ENCODE results near the gene TEX50.
"Not testable (repeated sequence)": the region's sequence is repeated elsewhere in the genome, so short reads cannot be mapped to it uniquely, and the experiment has no call there.

The TEX50 gene

GRCh38 chr1:173635116-173635515, at the start of gene TEX50:
TEX50 (plus strand) TSS chr1:173635338; CDS start chr1:173635522, 184 bp downstream.
- DNase-seq (ENCODE audit: low read depth in 1 of 2, low spot score in 1 of 2), result no peak

- DNase-seq (ENCODE audit: low read depth in 1 of 2, low spot score in 1 of 2), result no peak
Observed at GRCh38 chr1:173590557-173590956, 44.6 kb upstream of the TEX50 start.

GRCh38 chr1:173591138-173591537, 44.0 kb upstream of the TEX50 start:
- not testable (repeated sequence) for DNase-seq (ENCODE audit: low read depth in 1 of 2, low spot score in 1 of 2)

GRCh38 chr1:173596097-173596825, 38.9 kb upstream of the TEX50 start:
- no peak for DNase-seq (ENCODE audit: low read depth in 1 of 2, low spot score in 1 of 2)

- DNase-seq (ENCODE audit: low read depth in 1 of 2, low spot score in 1 of 2), result no peak
Observed at GRCh38 chr1:173601588-173601987, 33.5 kb upstream of the TEX50 start.

GRCh38 chr1:173603056-173603591, 32.0 kb upstream of the TEX50 start, which contains the start of gene SLC9C2:
SLC9C2 (minus strand) TSS chr1:173603072; CDS start chr1:173601776, 1,296 bp downstream.
- no peak for DNase-seq (ENCODE audit: low read depth in 1 of 2, low spot score in 1 of 2)

- DNase-seq (ENCODE audit: low read depth in 1 of 2, low spot score in 1 of 2), result no peak
Observed at GRCh38 chr1:173608503-173609216, 26.5 kb upstream of the TEX50 start.

- not testable (repeated sequence) for DNase-seq (ENCODE audit: low read depth in 1 of 2, low spot score in 1 of 2)
Observed at GRCh38 chr1:173613086-173613485, 22.1 kb upstream of the TEX50 start.

GRCh38 chr1:173616859-173617258, 18.3 kb upstream of the TEX50 start:
- no peak for DNase-seq (ENCODE audit: low read depth in 1 of 2, low spot score in 1 of 2)

- DNase-seq (ENCODE audit: low read depth in 1 of 2, low spot score in 1 of 2), result no peak
Observed at GRCh38 chr1:173627269-173627668, 7.9 kb upstream of the TEX50 start.

GRCh38 chr1:173628888-173629287, 6.2 kb upstream of the TEX50 start:
- DNase-seq (ENCODE audit: low read depth in 1 of 2, low spot score in 1 of 2), result no peak

GRCh38 chr1:173637236-173638042, 2.3 kb downstream of the TEX50 start:
- DNase-seq (ENCODE audit: low read depth in 1 of 2, low spot score in 1 of 2), result not testable (repeated sequence)

- no peak for DNase-seq (ENCODE audit: low read depth in 1 of 2, low spot score in 1 of 2)
Observed at GRCh38 chr1:173638043-173639021, 3.2 kb downstream of the TEX50 start.

- no peak for DNase-seq (ENCODE audit: low read depth in 1 of 2, low spot score in 1 of 2)
Observed at GRCh38 chr1:173639102-173639501, 4.0 kb downstream of the TEX50 start.

GRCh38 chr1:173642450-173643139, 7.5 kb downstream of the TEX50 start:
- not testable (repeated sequence) for DNase-seq (ENCODE audit: low read depth in 1 of 2, low spot score in 1 of 2)

GRCh38 chr1:173646656-173647055, 11.5 kb downstream of the TEX50 start:
- DNase-seq (ENCODE audit: low read depth in 1 of 2, low spot score in 1 of 2), result no peak

GRCh38 chr1:173648880-173649605, 13.9 kb downstream of the TEX50 start:
- no peak for DNase-seq (ENCODE audit: low read depth in 1 of 2, low spot score in 1 of 2)

- DNase-seq (ENCODE audit: low read depth in 1 of 2, low spot score in 1 of 2), result no peak
Observed at GRCh38 chr1:173660306-173660705, 25.2 kb downstream of the TEX50 start.

GRCh38 chr1:173661271-173661670, 26.1 kb downstream of the TEX50 start:
- no peak for DNase-seq (ENCODE audit: low read depth in 1 of 2, low spot score in 1 of 2)

Data from stimulated activated CD4-positive, alpha-beta T cell treated with anti-CD3 and anti-CD28 coated beads, Interleukin-15, amount 100 ng/mL, for 1 hour (primary cell).